M059J (cell line): ENCODE measurements around the gene AARS2. TPM values are rescaled to one million over a fixed set of nuclear protein-coding genes. Genes with fewer than 3 reads are reported as not detected.

Source experiments
- total RNA-seq: library from RNA; depleted of rRNA; stranded (reverse); fragments of >200 nt; shearing (Covaris generic); gene quantifications from 2 replicates; pipeline ENCODE4 v1.2.3, GENCODE V29; 2014; rRNA removed

The AARS2 gene
- total RNA-seq, 1 experiment from 2014 or later, result 19.0 TPM

Other genes with a start within 250 kb of the AARS2 start
- 100 and 111 TPM in 2 replicates for gene MRPL14, start 185.9 kb downstream of the AARS2 start, total RNA-seq
- gene TMEM63B, start 185.8 kb downstream of the AARS2 start, total RNA-seq, result 32.8 and 45.0 TPM in 2 replicates
- not detected in 2 replicates for gene CAPN11, start 154.5 kb downstream of the AARS2 start, total RNA-seq
- gene MYMX, start 96.4 kb downstream of the AARS2 start, total RNA-seq, result not detected in 2 replicates
- 27.4 and 31.1 TPM in 2 replicates for gene SLC29A1, start 89.8 kb downstream of the AARS2 start, total RNA-seq
- gene HSP90AB1, start 66.2 kb downstream of the AARS2 start, total RNA-seq, result 1,284 and 1,407 TPM in 2 replicates
- 205 and 215 TPM in 2 replicates for gene SLC35B2, start 55.8 kb downstream of the AARS2 start, total RNA-seq
- 48.8 and 51.9 TPM in 2 replicates for gene NFKBIE, start 47.8 kb downstream of the AARS2 start, total RNA-seq
- gene TMEM151B, start 42.9 kb downstream of the AARS2 start, total RNA-seq, result 0.05 TPM in 1 of 2 replicates, not detected in the other
- gene SPATS1, start 29.3 kb upstream of the AARS2 start, total RNA-seq, result not detected in 2 replicates
- gene CDC5L, start 74.4 kb upstream of the AARS2 start, total RNA-seq, result 35.3 and 49.7 TPM in 2 replicates